ENCODE results near the gene AURKAIP1.

- TF ChIP-seq CTCF (IDR thresholded peaks at IDR 0.05) (no peak), POLR2A (IDR thresholded peaks at IDR 0.05) (no peak)
Observed at GRCh38 chr1:1420654-1421141, 45.7 kb upstream of the AURKAIP1 start.

All from esophagus squamous epithelium (tissue), 4 donors.